Posterior cingulate gyrus (tissue), 11 donors: ENCODE results near the gene ATP1A3.
"Not testable (repeated sequence)": the region's sequence is repeated elsewhere in the genome, so short reads cannot be mapped to it uniquely, and the experiment has no call there.

Experiments used
- DNase-seq, 10 donors: peaks; one replicate each; pipeline versions ENCODE4 v3.0.0 to v3.0.0-alpha.2; 2020 to 2021; ENCODE audit warnings: mixed read lengths in 3 of 10
- intact Hi-C: fragments of 100-400 bp; cut with DNase I; formaldehyde crosslinking; loops from one replicate; pipeline ENCODE4 v1.15.1; 2023

The ATP1A3 gene

GRCh38 chr19:41993612-41994483 lies at the start of gene ATP1A3:
Gene ATP1A3, minus strand, starts transcription at chr19:41994230. Its CDS starts 154 bp downstream, at chr19:41994076.
- peak; percentile 29 to 98 (median 80) for DNase-seq
- intact Hi-C loops = no loop called here

GRCh38 chr19:42042455-42043170 lies 48.6 kb upstream of the ATP1A3 start:
- peak in 6 of 10 donors; percentile 26 to 89 (median 60) for DNase-seq
- intact Hi-C loops = no loop called here

GRCh38 chr19:42040491-42040890 lies 46.5 kb upstream of the ATP1A3 start:
- DNase-seq = peak in 1 of 10 donors; percentile 34
- intact Hi-C loops = not testable (repeated sequence)

GRCh38 chr19:42040031-42040430 lies 46.0 kb upstream of the ATP1A3 start:
- intact Hi-C loops = no loop called here
- no peak for DNase-seq

- DNase-seq = peak in 7 of 10 donors; percentile 43 to 90 (median 61)
- intact Hi-C loops = no loop called here
Observed at GRCh38 chr19:42038666-42039065, 44.6 kb upstream of the ATP1A3 start.

- peak in 1 of 10 donors; percentile 49 for DNase-seq
- intact Hi-C loops = no loop called here
Observed at GRCh38 chr19:42037649-42038048, 43.6 kb upstream of the ATP1A3 start.

GRCh38 chr19:42034640-42035391 lies 40.8 kb upstream of the ATP1A3 start:
- intact Hi-C loops = not testable (repeated sequence)

GRCh38 chr19:42033413-42033812 lies 39.4 kb upstream of the ATP1A3 start:
- DNase-seq = peak in 1 of 10 donors; percentile 2
- intact Hi-C loops = no loop called here

More at GRCh38 chr19:42034640-42035391, 40.8 kb upstream of the ATP1A3 start:
- DNase-seq = peak in 8 of 10 donors; percentile 48 to 92 (median 63)

- DNase-seq = peak in 1 of 10 donors; percentile 42
- intact Hi-C loops = no loop called here
Observed at GRCh38 chr19:42032431-42032830, 38.4 kb upstream of the ATP1A3 start.

- peak in 2 of 10 donors; percentile 69 to 84 for DNase-seq
- intact Hi-C loops = no loop called here
Observed at GRCh38 chr19:42030645-42031440, 36.8 kb upstream of the ATP1A3 start.

GRCh38 chr19:42028304-42029216 lies 34.5 kb upstream of the ATP1A3 start:
- peak in 1 of 10 donors; percentile 5 for DNase-seq
- intact Hi-C loops = no loop called here

GRCh38 chr19:42024622-42025111 lies 30.6 kb upstream of the ATP1A3 start:
- intact Hi-C loops = no loop called here
- peak in 3 of 10 donors; percentile 26 to 84 (median 72) for DNase-seq

- intact Hi-C loops = no loop called here
- DNase-seq = no peak
Observed at GRCh38 chr19:42023943-42024260, 29.9 kb upstream of the ATP1A3 start.

- intact Hi-C loops = no loop called here
Observed at GRCh38 chr19:42023121-42023942, 29.3 kb upstream of the ATP1A3 start.

GRCh38 chr19:42022616-42023015 lies 28.6 kb upstream of the ATP1A3 start:
- intact Hi-C loops = no loop called here

More at GRCh38 chr19:42023121-42023942, 29.3 kb upstream of the ATP1A3 start:
- peak in 2 of 10 donors; percentile 67 to 82 for DNase-seq

GRCh38 chr19:42021185-42021584 lies 27.2 kb upstream of the ATP1A3 start:
- DNase-seq = peak in 2 of 10 donors; percentile 39 to 54
- intact Hi-C loops = no loop called here

More at GRCh38 chr19:42022616-42023015, 28.6 kb upstream of the ATP1A3 start:
- DNase-seq = peak in 2 of 10 donors; percentile 52 to 65

GRCh38 chr19:42018503-42019193 lies 24.6 kb upstream of the ATP1A3 start:
- DNase-seq = peak in 1 of 10 donors; percentile 31
- intact Hi-C loops = no loop called here
